CD4-positive, alpha-beta T cell treated with Interferon gamma for 1 hour (primary cell): ENCODE results near the gene NEK8.
"Not testable (repeated sequence)": the region's sequence is repeated elsewhere in the genome, so short reads cannot be mapped to it uniquely, and the experiment has no call there.

ENCODE experiments used
- DNase-seq: peaks from one replicate; pipeline ENCODE4 v3.0.0-alpha.2; 2020

NEK8 gene

GRCh38 chr17:28725660-28726225 is 2.8 kb upstream of the NEK8 start:
- DNase-seq: no peak

- peak; percentile 59 for DNase-seq
Observed at GRCh38 chr17:28726226-28726626, 2.4 kb upstream of the NEK8 start, which contains the start of gene TLCD1. TSS of gene TLCD1 (minus strand) at chr17:28726233. CDS start at chr17:28726097, 136 bp downstream.

GRCh38 chr17:28726627-28727491 is 1.7 kb upstream of the NEK8 start:
- DNase-seq: peak; percentile 87

- DNase-seq: no peak
Observed at GRCh38 chr17:28729950-28730330, 1.4 kb downstream of the NEK8 start.

- no peak for DNase-seq
Observed at GRCh38 chr17:28733346-28733745, 4.8 kb downstream of the NEK8 start.

- no peak for DNase-seq
Observed at GRCh38 chr17:28734712-28735241, 6.2 kb downstream of the NEK8 start.

- DNase-seq: no peak
Observed at GRCh38 chr17:28735242-28735722, 6.7 kb downstream of the NEK8 start.

GRCh38 chr17:28735913-28736769 is 7.6 kb downstream of the NEK8 start:
- DNase-seq: not testable (repeated sequence)

- no peak for DNase-seq
Observed at GRCh38 chr17:28737316-28737715, 8.7 kb downstream of the NEK8 start.

GRCh38 chr17:28737770-28738679 is 9.4 kb downstream of the NEK8 start:
- peak; percentile 82 for DNase-seq

- DNase-seq: peak; percentile 85
Observed at GRCh38 chr17:28738680-28739384, 10.2 kb downstream of the NEK8 start.

GRCh38 chr17:28740406-28741357 is 12.1 kb downstream of the NEK8 start:
- no peak for DNase-seq

- peak; percentile 52 for DNase-seq
Observed at GRCh38 chr17:28741358-28742349, 13.1 kb downstream of the NEK8 start.

GRCh38 chr17:28743243-28744103 is 14.9 kb downstream of the NEK8 start, which contains the start of gene TRAF4:
TSS of gene TRAF4 (plus strand) at chr17:28744011. CDS start at chr17:28744113, 102 bp downstream.
- peak; percentile 80 for DNase-seq

GRCh38 chr17:28744104-28744971 is 15.8 kb downstream of the NEK8 start:
- DNase-seq: peak; percentile 68
